ENCODE results near the gene GNL2. TPM values are rescaled to one million over a fixed set of nuclear protein-coding genes. Genes with fewer than 3 reads are reported as not detected.

Gene GNL2
- total and polyA plus RNA-seq, 4 donors, result 14.8 to 29.2 (median 21.3) TPM

DNA sequence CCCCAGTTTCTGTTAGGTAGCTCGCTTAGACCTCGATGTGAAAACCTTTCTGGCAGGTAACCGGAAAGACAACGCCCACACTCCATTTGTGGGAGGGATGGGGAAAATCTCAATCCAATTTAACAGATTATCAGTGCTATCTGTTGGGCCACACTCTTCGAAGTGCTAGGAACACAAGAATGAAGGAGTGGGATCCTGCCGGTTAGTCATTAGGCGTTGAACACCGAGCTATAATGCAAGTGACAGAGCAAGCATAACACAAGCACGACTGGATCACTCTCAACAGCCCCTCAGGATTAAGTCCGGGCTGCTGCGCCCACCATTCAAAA lies 42.2 kb downstream of the GNL2 start:
- H3K36me3 ChIP-seq (ENCODE audit: control insufficient read depth in 4 of 4, insufficient read depth in 3 of 4, low read depth in 1 of 4, low read length in 3 of 4), result peaks cover 2 to 17% (median 4%) of the 10 kb centered on the region in 4 donors
- peaks cover 1 to 31% (median 18%) of the 10 kb centered on the region in 4 donors for H3K4me1 ChIP-seq (ENCODE audit: control insufficient read depth in 4 of 4, insufficient read depth in 4 of 4, low read length in 3 of 4)
- WGBS, result 2% methylated on average over 11 of the region's 11 CpGs
- no peak for DNase-seq (ENCODE audit: low spot score)
- no peaks in the 10 kb centered on the region for H3K9me3 ChIP-seq (ENCODE audit: control insufficient read depth in 4 of 4, low read length in 3 of 4)
- H3K27me3 ChIP-seq (ENCODE audit: control insufficient read depth in 4 of 4, insufficient read depth in 4 of 4, low read length in 3 of 4), result no peaks in the 10 kb centered on the region
- H3K4me3 ChIP-seq (ENCODE audit: low read depth in 1 of 3, low read length in 3 of 3), result peak overlapping the region; percentile 88 to 99 (median 91)
- peak overlapping the region; percentile 77 to 93 for H3K27ac ChIP-seq (ENCODE audit: low read depth in 1 of 2, low read length in 2 of 2)
- TF ChIP-seq, protein P1, sequence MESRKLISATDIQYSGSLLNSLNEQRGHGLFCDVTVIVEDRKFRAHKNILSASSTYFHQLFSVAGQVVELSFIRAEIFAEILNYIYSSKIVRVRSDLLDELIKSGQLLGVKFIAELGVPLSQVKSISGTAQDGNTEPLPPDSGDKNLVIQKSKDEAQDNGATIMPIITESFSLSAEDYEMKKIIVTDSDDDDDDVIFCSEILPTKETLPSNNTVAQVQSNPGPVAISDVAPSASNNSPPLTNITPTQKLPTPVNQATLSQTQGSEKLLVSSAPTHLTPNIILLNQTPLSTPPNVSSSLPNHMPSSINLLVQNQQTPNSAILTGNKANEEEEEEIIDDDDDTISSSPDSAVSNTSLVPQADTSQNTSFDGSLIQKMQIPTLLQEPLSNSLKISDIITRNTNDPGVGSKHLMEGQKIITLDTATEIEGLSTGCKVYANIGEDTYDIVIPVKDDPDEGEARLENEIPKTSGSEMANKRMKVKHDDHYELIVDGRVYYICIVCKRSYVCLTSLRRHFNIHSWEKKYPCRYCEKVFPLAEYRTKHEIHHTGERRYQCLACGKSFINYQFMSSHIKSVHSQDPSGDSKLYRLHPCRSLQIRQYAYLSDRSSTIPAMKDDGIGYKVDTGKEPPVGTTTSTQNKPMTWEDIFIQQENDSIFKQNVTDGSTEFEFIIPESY (IDR thresholded peaks at IDR 0.05), result no peak
- TF ChIP-seq SP1 (IDR thresholded peaks at IDR 0.05) (no peak), FOXA2 (IDR thresholded peaks at IDR 0.05) (no peak)
- H3K9ac ChIP-seq (ENCODE audit: low read depth in 1 of 2, low read length in 2 of 2), result peak overlapping the region; percentile 58 to 98

DNA sequence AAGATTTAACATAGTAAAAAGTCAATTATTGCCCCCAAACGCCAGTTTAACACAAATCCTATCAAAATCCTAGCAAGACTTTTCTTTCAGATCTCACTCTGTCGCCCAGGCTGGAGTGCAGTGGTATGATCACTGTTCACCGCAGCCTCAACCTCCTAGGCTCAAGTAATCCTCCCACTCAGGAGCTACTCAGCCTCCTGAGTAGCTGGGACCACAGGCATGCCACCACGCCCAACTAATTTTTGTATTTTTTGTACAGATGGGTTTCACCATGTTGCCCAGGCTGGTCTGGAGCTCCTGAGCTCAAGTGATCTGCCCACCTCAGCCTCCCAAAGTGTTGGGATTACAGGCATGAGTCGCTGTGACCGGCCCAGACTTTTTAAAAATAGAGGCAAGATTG lies 46.4 kb downstream of the GNL2 start:
- H3K9ac ChIP-seq (ENCODE audit: low read depth in 1 of 2, low read length in 2 of 2), result no peak overlapping the region
- peaks cover 1 to 18% (median 13%) of the 10 kb centered on the region in 4 donors for H3K4me1 ChIP-seq (ENCODE audit: control insufficient read depth in 4 of 4, insufficient read depth in 4 of 4, low read length in 3 of 4)
- H3K9me3 ChIP-seq (ENCODE audit: control insufficient read depth in 4 of 4, low read length in 3 of 4), result no peaks in the 10 kb centered on the region
- H3K4me3 ChIP-seq (ENCODE audit: low read depth in 1 of 3, low read length in 3 of 3), result no peak overlapping the region
- no peak for DNase-seq (ENCODE audit: low spot score)
- no peak for TF ChIP-seq ATF3 (IDR thresholded peaks at IDR 0.05)
- no peak for TF ChIP-seq HNF4G (IDR thresholded peaks at IDR 0.05)
- no peak for TF ChIP-seq HNF4A (conservative IDR thresholded peaks at IDR 0.05)
- TF ChIP-seq JUND (IDR thresholded peaks at IDR 0.05), result no peak
- TF ChIP-seq, protein P2, sequence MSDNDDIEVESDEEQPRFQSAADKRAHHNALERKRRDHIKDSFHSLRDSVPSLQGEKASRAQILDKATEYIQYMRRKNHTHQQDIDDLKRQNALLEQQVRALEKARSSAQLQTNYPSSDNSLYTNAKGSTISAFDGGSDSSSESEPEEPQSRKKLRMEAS (IDR thresholded peaks at IDR 0.05), result no peak
- peaks cover 7 to 40% (median 16%) of the 10 kb centered on the region in 4 donors for H3K36me3 ChIP-seq (ENCODE audit: control insufficient read depth in 4 of 4, insufficient read depth in 3 of 4, low read depth in 1 of 4, low read length in 3 of 4)
- H3K27ac ChIP-seq (ENCODE audit: low read depth in 1 of 2, low read length in 2 of 2), result no peak overlapping the region
- WGBS, result 96% methylated on average over 6 of the region's 6 CpGs
- no peaks in the 10 kb centered on the region for H3K27me3 ChIP-seq (ENCODE audit: control insufficient read depth in 4 of 4, insufficient read depth in 4 of 4, low read length in 3 of 4)

- no peak for DNase-seq (ENCODE audit: low spot score)
- Histone ChIP-seq H3K4me3 (ENCODE audit: low read depth in 1 of 3, low read length in 3 of 3) (no peak overlapping the region), H3K36me3 (ENCODE audit: control insufficient read depth in 4 of 4, insufficient read depth in 3 of 4, low read depth in 1 of 4, low read length in 3 of 4) (peaks cover 11 to 50% (median 18%) of the 10 kb centered on the region in 4 donors), H3K27ac (ENCODE audit: low read depth in 1 of 2, low read length in 2 of 2) (no peak overlapping the region), H3K27me3 (ENCODE audit: control insufficient read depth in 4 of 4, insufficient read depth in 4 of 4, low read length in 3 of 4) (no peaks in the 10 kb centered on the region), H3K9me3 (ENCODE audit: control insufficient read depth in 4 of 4, low read length in 3 of 4) (no peaks in the 10 kb centered on the region), H3K9ac (ENCODE audit: low read depth in 1 of 2, low read length in 2 of 2) (no peak overlapping the region), H3K4me1 (ENCODE audit: control insufficient read depth in 4 of 4, insufficient read depth in 4 of 4, low read length in 3 of 4) (no peaks in the 10 kb centered on the region)
- 71% methylated on average over 5 of the region's 5 CpGs for WGBS
- TF ChIP-seq FOXA2 (IDR thresholded peaks at IDR 0.05), result no peak
- no peak for TF ChIP-seq ATF3 (IDR thresholded peaks at IDR 0.05)
- TF ChIP-seq, protein P3, sequence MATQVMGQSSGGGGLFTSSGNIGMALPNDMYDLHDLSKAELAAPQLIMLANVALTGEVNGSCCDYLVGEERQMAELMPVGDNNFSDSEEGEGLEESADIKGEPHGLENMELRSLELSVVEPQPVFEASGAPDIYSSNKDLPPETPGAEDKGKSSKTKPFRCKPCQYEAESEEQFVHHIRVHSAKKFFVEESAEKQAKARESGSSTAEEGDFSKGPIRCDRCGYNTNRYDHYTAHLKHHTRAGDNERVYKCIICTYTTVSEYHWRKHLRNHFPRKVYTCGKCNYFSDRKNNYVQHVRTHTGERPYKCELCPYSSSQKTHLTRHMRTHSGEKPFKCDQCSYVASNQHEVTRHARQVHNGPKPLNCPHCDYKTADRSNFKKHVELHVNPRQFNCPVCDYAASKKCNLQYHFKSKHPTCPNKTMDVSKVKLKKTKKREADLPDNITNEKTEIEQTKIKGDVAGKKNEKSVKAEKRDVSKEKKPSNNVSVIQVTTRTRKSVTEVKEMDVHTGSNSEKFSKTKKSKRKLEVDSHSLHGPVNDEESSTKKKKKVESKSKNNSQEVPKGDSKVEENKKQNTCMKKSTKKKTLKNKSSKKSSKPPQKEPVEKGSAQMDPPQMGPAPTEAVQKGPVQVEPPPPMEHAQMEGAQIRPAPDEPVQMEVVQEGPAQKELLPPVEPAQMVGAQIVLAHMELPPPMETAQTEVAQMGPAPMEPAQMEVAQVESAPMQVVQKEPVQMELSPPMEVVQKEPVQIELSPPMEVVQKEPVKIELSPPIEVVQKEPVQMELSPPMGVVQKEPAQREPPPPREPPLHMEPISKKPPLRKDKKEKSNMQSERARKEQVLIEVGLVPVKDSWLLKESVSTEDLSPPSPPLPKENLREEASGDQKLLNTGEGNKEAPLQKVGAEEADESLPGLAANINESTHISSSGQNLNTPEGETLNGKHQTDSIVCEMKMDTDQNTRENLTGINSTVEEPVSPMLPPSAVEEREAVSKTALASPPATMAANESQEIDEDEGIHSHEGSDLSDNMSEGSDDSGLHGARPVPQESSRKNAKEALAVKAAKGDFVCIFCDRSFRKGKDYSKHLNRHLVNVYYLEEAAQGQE (IDR thresholded peaks at IDR 0.05), result no peak
- TF ChIP-seq JUND (IDR thresholded peaks at IDR 0.05), result no peak
- TF ChIP-seq FOXA1 (IDR thresholded peaks at IDR 0.05), result no peak
- no peak for TF ChIP-seq HNF4A (conservative IDR thresholded peaks at IDR 0.05)
- no peak for TF ChIP-seq TAF1 (conservative IDR thresholded peaks at IDR 0.05)
- no peak for TF ChIP-seq SP1 (IDR thresholded peaks at IDR 0.05)
- no peak for TF ChIP-seq CTCF (IDR thresholded peaks at IDR 0.05; ENCODE audit: low read depth, low read length, missing input control)
- TF ChIP-seq, protein P1 (IDR thresholded peaks at IDR 0.05), result no peak
- no peak for TF ChIP-seq RAD21 (IDR thresholded peaks at IDR 0.05)
- TF ChIP-seq, protein P2 (IDR thresholded peaks at IDR 0.05), result no peak
- no peak for TF ChIP-seq GABPA (IDR thresholded peaks at IDR 0.05 in 1 of 2, conservative IDR thresholded peaks at IDR 0.05 in 1 of 2)
- no peak for TF ChIP-seq RXRA (IDR thresholded peaks at IDR 0.05)
- TF ChIP-seq EGR1 (IDR thresholded peaks at IDR 0.05; ENCODE audit: low read depth in 2 of 2), result no peak
- no peak for TF ChIP-seq NR2F2 (IDR thresholded peaks at IDR 0.05)
- TF ChIP-seq HNF4G (IDR thresholded peaks at IDR 0.05), result no peak
Observed at GRCh38 chr1:37545019-37545418, 50.7 kb downstream of the GNL2 start.

All from liver (tissue), 9 donors.